ENCODE measurements around the gene DLX5. TPM values are rescaled to one million over a fixed set of nuclear protein-coding genes. Genes with fewer than 3 reads are reported as not detected.

DLX5 gene
- total and polyA plus RNA-seq, 8 donors: 0.09 TPM; not detected in 7

DNA sequence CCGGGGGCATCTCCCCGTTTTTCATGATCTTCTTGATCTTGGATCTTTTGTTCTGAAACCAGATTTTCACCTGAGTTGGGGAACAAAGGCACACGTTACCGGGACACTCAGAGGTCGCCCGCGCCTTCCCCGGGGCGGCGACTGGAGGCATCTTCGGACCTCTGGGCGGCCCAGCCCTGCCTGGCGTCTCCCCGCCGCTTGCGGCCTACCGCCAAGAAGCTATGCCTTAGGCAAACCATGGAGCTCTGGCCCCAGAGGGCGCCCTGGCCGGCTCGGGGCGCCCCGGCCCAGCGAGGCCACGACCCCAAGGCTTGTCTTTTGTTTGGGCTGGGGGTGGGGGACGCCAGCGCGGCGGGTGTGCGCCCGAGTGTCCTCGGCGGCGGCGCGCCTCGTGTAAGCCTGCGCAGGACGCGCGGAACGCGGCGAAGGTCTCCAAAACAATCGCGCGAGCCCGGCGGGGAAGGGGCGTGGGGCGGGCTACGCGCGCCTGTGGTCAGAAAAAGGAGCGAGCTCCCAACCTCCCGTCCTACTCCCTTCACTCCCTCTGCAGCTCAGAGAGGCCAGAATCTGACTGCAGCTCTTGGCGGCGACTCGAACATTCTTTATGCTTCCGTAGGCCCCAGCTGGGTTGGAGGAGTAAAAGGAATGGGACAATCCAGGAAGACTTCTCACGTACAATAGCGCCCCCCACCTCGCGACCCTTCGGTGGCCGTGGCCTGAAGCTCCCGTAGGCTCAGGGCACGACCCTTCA, 3.5 kb downstream of the DLX5 start:
- ATAC-seq: peak in 1 of 4 donors; percentile 22
- 6 to 7% methylated on average over 67 of the region's 67 CpGs for WGBS, 2 donors
- Histone ChIP-seq H3K9me3 (no peaks in the 10 kb centered on the region), H3K4me3 (peak overlapping the region in 1 of 4 donors; percentile 21), H3K27ac (no peak overlapping the region), H3K36me3 (no peaks in the 10 kb centered on the region), H3K27me3 (peaks cover 11 to 83% (median 26%) of the 10 kb centered on the region in 4 donors), H3K4me1 (peaks cover 0 to 5% (median under 1%) of the 10 kb centered on the region in 3 donors)
- peak in 1 of 6 donors; percentile 70 for DNase-seq
- intact Hi-C loops (cut with DNase I): loop anchor here in 2 of 3 donors (10.0 kb wide), 3 partner anchors 606 to 1106 kb away; no protein-coding TSS in a partner anchor
- TF ChIP-seq, protein P1, sequence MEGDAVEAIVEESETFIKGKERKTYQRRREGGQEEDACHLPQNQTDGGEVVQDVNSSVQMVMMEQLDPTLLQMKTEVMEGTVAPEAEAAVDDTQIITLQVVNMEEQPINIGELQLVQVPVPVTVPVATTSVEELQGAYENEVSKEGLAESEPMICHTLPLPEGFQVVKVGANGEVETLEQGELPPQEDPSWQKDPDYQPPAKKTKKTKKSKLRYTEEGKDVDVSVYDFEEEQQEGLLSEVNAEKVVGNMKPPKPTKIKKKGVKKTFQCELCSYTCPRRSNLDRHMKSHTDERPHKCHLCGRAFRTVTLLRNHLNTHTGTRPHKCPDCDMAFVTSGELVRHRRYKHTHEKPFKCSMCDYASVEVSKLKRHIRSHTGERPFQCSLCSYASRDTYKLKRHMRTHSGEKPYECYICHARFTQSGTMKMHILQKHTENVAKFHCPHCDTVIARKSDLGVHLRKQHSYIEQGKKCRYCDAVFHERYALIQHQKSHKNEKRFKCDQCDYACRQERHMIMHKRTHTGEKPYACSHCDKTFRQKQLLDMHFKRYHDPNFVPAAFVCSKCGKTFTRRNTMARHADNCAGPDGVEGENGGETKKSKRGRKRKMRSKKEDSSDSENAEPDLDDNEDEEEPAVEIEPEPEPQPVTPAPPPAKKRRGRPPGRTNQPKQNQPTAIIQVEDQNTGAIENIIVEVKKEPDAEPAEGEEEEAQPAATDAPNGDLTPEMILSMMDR (IDR thresholded peaks at IDR 0.05): no peak
- FAIRE-seq: no peak

DNA sequence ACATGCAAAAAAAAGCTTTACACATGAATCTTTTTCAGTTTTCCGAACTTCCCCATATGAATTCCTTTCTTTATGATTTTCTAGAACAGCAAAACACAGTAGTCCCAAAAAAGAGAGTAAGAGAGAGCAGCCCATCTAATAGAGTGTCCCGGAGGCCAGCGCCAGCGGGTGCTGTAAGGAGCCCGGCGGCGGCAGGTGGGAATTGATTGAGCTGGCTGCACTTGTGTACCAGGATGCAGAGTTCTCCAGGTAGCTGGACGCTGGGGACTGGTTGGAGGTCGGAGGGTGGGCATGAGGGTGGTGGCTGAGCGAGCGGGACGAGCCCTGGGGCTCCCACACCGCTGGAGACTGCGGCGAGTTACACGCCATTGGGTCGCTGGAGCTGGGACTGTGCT, 4.0 kb downstream of the DLX5 start:
- peaks cover 0 to 5% (median 0%) of the 10 kb centered on the region in 3 donors for H3K4me1 ChIP-seq
- peaks cover 11 to 86% (median 23%) of the 10 kb centered on the region in 4 donors for H3K27me3 ChIP-seq
- 8 to 12% methylated on average over 17 of the region's 17 CpGs for WGBS, 2 donors
- no peaks in the 10 kb centered on the region for H3K36me3 ChIP-seq
- peak overlapping the region in 1 of 4 donors; percentile 21 for H3K4me3 ChIP-seq
- H3K9me3 ChIP-seq: no peaks in the 10 kb centered on the region
- peak in 1 of 6 donors; percentile 52 for DNase-seq
- no peak for ATAC-seq
- no peak overlapping the region for H3K27ac ChIP-seq
- no peak for FAIRE-seq
- TF ChIP-seq, protein P1 (IDR thresholded peaks at IDR 0.05): no peak
- intact Hi-C loops (cut with DNase I): loop anchor here in 2 of 3 donors (10.0 kb wide), 3 partner anchors 606 to 1106 kb away; no protein-coding TSS in a partner anchor

DNA sequence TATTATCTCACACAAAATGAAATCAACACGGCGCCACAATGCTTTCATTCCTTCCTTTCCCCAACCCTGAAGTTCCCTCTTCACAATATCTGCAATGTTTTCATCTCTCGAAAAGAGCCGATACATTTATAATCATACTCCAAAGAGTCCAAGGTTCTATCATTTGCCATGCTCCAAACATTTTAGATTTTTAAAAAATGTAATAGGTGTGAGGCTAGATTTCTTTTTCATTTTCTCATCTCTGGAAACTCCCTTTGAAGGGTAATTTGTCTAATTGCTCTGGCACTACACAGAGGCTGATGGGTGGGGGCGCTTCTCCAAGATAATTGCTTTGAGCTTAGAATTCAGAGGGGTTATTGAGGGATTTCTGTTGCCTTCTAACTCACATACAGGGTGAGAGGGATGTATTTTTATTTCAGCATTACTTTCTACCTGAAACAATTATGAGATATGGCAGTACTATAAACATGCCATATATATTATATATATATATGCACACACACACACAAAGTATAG, 4.9 kb downstream of the DLX5 start:
- Histone ChIP-seq H3K9me3 (no peaks in the 10 kb centered on the region), H3K4me3 (no peak overlapping the region), H3K36me3 (no peaks in the 10 kb centered on the region), H3K27ac (no peak overlapping the region), H3K27me3 (peaks cover 11 to 86% (median 21%) of the 10 kb centered on the region in 4 donors), H3K4me1 (peaks cover 0 to 5% (median 0%) of the 10 kb centered on the region in 3 donors)
- ATAC-seq (no peak), DNase-seq (no peak), FAIRE-seq (no peak)
- 24 to 26% methylated on average over 5 of the region's 5 CpGs for WGBS, 2 donors
- intact Hi-C loops (cut with DNase I): loop anchor here in 2 of 3 donors (10.0 kb wide), 3 partner anchors 605 to 1105 kb away; no protein-coding TSS in a partner anchor
- TF ChIP-seq, protein P1 (IDR thresholded peaks at IDR 0.05): no peak

DNA sequence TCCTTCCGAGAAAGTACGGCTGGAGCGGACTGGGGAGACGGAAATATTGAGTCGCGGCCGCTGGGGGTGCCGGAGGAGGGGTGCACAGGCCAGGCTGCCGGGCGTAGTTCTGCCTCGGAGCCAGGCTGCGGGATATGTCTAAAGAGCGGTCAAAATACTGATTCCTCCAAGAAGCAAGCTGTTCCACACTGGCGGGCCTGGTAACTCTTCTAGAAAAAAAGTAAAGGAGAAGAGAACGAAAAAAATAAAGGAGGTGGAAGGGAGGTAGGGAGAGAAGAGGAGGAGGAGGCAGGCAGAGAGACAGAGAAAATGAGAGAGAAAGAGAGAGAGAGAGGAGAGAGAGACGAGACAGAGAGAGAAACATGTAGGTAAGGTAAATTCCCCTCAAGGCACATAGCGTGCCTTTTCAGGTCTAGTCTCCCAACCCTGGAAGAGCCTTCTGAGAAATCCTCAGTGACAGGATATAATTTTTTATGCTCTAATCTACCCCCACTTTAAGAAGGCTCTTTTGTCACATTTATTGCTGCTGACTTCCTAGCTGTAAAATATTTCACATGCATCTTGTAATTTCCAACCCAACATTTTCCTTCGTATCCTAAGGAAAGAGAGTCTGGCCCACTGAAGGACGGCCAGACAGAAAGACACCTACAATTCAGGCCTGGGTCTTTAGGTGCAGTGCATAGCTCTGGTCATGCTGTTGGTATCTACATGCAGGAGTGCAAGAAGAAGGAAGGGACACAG, 5.7 kb downstream of the DLX5 start:
- H3K27me3 ChIP-seq: peaks cover 11 to 88% (median 21%) of the 10 kb centered on the region in 4 donors
- intact Hi-C loops (cut with DNase I): no loop called here
- no peaks in the 10 kb centered on the region for H3K9me3 ChIP-seq
- H3K27ac ChIP-seq: no peak overlapping the region
- TF ChIP-seq, protein P1 (IDR thresholded peaks at IDR 0.05): no peak
- DNase-seq (no peak), ATAC-seq (no peak), FAIRE-seq (no peak)
- H3K4me1 ChIP-seq: peaks cover 0 to 5% (median 0%) of the 10 kb centered on the region in 3 donors
- WGBS, 2 donors: 11 to 13% methylated on average over 19 of the region's 19 CpGs
- H3K4me3 ChIP-seq: no peak overlapping the region
- H3K36me3 ChIP-seq: no peaks in the 10 kb centered on the region
